NOMO-1 treated with dmso at 0.1 percent for 144 hours (cell line): ENCODE measurements around the gene HIKESHI.
"Not testable (repeated sequence)": the region's sequence is repeated elsewhere in the genome, so short reads cannot be mapped to it uniquely, and the experiment has no call there.

ENCODE experiments used
- DNase-seq: peaks from one replicate; lab custom pipeline; 2025; ENCODE audit not compliant: unreplicated experiment; lab: John Stamatoyannopoulos, UW

HIKESHI gene

DNA sequence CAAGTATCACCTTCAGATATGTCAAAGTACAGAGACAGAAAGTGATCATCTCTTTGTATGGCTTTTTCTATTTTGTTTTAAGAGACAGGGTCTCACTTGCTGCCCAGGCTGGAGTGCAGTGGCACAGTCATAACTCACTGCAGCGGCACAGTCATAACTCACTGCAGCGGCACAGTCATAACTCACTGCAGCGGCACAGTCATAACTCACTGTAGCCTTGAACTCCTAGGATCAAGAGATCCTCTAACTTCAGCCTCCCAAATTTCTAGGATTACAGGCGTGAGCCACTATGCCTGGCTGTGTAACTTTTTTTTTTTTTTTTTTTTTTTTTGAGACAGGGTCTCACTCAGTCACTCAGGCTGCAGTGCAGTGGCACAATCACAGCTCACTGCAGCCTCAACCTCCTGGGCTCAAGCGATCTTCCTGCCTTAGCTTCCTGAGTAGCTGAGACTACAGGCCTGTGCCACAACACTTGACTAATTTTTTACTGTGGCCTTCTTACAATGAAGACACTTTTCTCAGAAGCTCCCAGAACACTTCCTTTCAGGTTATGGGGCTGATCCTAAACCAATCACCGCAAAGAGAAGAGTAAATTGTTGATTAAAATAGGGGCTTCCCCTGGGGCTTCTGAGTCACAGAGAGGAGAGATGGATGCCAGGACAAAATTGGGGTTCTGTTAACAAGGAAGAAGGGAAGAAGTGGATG is 9.0 kb upstream of the HIKESHI start:
- no peak for DNase-seq

DNA sequence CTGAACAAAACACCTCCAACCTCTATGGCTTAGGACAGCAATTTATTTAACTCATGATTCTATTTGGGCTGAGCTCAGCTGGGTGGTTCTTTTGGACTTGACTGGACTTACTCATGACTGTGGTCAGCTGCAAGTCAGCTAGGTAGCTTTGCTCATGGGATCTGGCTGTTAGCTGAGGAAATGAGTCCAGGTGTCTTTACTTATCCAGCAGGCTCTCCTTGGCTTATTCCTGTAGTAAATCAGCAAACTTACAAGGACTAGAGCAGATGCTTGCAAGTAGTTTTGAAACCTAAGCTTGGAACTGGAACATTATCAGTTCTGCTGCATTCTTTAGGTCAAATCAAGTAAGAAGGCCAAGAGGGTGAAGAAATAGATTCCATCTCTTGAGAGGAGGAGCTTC is 8.0 kb upstream of the HIKESHI start:
- DNase-seq = no peak

DNA sequence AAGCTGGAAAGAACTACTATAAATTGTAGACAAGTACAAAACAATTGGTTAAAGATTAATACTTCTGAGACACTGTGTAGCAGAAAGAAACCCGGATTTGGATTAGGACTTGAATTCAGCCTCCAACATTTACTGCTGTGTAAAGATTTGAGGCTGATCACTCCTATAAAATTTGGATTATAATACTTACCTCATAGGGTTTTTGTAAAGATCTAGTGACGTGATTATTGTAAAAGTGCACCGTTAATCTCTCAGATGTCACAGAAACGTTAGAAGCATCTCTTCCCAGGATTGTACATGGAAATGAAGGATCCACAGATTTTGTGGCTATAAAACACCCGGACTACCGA is 323 bp upstream of the HIKESHI start:
- DNase-seq = no peak

DNA sequence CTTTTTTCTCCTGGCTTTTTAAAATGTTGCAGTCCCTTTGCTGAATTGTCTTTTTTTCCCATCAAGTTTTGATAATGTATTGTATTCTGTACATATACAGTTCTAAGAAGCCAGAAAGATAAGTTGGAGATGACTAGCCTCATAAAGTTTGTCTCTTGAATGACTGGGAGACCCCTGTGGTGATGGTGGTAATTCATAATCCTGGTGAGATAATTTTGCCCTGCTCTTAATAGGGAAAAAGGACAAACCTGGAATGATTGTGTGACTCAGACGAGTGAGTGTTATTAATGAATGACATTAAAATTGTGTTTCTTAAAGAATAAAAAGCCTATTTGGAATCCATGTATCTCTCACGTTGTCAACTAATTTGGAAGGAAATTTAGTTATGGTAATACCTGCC is 1.2 kb downstream of the HIKESHI start:
- DNase-seq = no peak

DNA sequence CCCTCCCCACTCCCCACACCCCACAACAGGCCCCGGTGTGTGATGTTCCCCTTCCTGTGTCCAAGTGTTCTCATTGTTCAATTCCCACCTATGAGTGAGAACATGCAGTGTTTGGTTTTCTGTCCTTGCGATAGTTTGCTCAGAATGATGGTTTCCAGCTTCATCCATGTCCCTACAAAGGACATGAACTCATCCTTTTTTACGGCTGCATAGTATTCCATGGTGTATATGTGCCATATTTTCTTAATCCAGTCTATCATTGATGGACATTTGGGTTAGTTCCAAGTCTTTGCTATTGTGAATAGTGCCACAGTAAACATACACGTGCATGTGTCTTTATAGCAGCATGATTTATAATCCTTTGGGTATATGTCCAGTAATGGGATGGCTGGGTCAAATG is 6.7 kb downstream of the HIKESHI start:
- DNase-seq = not testable (repeated sequence)

DNA sequence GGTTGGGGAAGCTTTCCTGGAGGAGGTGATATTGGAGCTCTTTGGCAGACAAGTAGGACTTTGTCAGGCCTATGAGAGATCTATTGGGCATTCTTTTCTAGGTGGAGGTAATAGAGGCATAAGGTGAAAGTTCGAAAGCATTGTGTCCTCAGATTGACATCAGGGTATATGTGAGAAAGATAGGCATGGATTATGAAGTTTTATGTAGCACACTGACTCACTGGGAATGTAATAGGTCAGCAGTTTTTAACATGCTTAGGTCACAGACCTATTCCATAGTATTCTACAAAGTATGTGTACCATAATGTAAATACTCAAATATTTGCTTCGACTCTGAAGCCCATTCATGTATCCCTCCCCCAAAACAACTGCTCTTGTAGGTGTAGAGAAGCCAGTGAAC is 11.8 kb downstream of the HIKESHI start:
- DNase-seq = no peak

DNA sequence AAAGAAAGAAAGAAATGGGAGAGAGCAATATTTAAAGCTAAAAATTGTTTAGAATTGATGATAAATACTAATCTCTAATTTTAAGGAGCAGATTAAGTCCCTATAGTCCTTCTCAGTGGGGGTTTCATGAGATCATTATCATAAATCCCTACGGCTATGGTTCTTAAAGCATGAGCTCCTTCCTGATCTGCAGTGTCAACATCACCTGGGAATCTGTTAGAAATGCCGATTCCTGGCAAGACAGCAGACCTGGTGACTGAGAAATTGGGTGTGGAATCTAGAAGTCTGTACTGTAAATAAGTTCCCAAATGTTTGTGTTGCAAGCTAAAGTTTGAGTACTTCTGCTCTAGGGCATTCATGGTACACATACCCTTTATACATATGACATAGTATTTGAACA is 12.6 kb downstream of the HIKESHI start:
- DNase-seq = no peak

DNA sequence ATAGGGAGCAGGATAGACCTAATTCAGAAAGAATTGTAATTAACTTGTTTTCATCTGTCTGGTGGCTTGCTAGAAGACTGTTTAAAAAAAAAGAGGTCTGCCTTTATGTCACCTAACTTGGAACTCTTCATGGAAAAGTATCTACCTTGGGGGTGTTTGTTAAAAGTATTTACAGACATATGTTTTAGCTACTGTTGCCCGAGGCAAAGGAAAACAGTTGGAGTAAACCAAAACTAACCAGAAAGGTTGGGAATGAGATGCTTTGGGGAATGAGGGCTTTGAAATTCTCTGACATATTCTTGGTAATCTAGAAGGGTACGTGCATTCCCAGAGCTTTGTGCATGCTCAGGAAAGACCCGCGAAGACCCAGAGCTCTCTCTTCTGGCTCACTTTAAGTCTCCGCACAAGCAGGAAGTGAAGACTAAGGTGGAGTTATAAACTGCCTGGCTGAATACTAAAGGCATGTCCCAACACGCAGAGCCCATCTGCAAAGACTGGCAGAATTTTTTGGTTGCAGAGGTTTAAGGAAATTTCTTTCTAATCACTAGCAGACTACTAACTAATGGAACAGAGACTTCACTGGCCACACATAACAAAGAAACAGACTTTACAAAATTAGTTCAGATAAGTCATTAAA is 33.2 kb downstream of the HIKESHI start:
- no peak for DNase-seq

DNA sequence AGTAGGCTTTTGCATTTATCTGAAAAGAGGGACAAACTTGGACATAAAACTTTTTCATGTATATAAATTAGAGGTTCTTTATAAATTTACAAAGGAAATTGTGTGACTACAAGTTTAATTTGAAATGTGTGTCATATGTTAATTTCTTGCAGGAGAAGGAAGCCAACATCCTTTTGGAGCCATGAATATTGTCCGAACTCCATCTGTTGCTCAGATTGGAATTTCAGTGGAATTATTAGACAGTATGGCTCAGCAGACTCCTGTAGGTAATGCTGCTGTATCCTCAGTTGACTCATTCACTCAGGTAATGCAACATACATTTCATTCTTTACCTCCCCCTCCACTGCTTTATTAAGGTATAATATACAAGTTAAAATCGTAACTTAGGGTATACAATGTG is 35.2 kb downstream of the HIKESHI start:
- DNase-seq = no peak

DNA sequence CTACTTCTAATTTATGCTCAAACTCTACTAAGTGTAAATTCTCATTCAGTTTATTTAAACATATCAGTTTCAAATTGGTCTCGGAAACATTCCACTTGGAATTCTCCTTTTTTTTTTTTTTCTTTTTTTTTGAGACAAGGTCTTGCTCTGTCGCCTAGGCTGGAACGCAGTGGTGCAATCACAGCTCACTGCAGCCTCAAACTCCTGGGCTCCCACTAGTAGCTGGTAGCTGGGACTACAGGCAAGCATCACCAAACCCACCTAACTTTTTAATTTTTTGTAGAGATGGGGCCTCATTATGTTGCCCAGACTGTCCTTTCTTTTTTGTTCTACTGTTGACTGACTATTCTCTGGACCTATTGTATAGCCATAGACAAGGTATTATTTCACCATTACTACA is 39.3 kb downstream of the HIKESHI start:
- no peak for DNase-seq

DNA sequence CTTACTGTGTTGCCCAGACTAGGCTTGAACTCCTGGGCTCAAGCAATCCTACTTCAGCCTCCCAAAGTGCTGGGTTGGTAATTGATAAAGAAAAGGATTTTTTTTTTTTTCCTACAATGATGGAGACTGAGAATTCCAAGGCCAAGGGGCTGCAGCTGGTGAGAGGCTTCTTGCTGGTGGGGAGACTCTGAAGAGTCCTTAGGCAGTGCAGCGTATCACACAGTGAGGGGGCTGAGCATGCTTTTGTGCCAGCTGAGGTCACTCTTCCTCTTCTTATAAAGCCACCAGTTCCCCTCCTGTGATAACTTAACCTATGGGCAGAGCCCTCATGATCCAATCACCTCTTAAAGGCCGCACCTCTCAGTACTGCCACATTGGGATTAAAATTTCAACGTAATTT is 44.5 kb downstream of the HIKESHI start:
- DNase-seq = no peak

DNA sequence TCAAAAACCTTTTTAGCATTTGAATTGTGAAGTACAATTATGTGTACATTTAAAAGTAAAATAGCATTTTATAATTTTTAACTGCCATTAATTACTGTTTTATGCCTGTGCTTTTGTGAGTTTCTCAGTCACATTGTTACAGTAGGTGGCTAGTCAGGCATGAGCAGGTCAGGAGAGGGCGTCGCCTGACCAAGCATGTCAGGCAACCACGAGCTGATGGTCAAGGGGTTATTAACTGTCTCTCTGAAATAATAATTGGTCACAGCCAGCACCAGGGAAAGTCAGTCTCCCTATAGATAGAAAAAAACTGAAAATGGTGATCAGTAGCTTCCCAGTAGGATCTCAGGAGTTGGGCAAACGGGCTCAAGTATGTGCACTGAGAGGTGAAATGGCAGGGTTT is 53.2 kb downstream of the HIKESHI start:
- DNase-seq = no peak

DNA sequence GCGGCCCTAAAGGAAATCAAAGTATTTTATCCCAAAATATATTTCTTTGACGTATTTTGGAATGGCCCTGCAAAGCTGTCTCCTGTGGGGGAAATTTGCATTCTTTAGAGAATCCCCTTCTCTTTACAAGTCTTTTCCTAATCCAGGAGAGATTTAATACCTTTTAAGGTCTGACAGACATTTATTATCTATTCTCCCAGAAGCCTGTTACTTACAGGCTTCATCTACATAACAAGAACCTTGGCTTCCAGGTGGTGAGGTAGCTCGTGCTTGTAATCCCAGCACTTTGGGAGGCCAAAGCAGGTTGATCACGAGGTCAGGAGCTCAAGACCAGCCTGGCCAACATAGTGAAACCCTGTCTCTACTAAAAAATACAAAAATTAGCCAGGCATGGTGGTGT is 55.4 kb downstream of the HIKESHI start:
- DNase-seq = not testable (repeated sequence)

DNA sequence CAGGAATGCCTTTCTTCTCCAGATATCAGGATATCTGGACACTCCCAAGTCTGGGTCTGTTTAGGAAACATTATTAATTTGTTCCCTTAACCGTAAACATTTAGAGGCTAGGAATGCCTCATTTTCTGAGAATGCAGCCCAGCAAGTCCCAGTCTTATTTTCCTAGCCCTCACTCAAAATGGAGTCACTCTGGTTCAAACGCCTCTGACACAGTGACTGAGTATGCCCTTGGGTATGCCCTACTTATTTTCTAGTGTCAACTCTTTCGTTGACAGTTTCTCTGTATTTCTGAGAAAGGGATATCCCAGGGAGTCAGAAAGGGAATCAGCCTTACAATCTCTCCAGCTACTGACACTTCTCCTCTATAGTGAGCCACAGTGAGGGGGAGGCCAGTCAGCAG is 56.7 kb downstream of the HIKESHI start:
- DNase-seq = no peak

DNA sequence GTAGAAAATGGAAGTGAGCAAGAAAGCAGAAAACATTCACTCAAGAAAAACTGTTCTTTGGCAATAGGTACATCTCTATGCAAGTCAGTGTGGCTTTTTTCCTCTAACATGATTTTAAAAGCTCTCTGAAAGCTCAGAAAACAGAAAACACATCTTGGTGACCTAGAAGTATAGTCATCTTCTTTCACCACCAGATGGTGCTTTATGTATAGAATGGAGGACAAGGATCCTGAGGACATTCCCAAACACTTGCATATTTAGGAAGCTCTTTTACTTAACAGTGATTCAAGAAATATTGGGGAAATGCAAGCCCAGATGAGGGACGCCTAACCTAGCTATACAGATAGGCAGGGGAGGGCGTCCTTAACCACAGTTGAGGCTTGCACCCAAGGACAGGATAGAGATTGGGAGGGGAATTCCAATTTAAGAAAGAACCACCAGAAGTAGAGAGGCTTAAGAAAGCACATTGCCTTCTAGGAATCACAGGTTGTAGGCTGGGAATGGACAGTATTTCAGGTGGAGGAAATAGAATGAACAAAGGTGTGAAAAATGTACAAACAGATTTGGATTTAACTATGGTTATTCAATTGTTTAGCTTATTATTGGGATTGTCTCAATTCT is 58.8 kb downstream of the HIKESHI start:
- DNase-seq = no peak

DNA sequence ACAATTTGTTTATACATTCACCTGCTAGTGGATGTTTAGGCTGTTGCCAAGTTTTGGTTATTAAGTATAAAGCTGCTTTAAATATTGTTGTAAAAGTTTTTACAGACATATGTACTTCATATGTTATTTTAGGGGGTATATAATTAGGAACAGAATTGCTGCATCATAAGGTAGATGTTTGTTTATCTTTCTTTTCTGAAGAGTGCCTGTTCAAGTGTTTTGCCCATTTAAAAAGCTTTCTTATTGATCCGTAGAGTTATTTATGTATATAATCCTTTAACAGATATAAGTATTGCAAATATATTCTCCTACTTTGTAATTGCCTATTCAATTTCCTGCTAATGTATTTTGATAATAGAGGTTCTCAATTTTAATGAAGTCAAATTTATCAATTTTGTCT is 61.4 kb downstream of the HIKESHI start:
- no peak for DNase-seq

DNA sequence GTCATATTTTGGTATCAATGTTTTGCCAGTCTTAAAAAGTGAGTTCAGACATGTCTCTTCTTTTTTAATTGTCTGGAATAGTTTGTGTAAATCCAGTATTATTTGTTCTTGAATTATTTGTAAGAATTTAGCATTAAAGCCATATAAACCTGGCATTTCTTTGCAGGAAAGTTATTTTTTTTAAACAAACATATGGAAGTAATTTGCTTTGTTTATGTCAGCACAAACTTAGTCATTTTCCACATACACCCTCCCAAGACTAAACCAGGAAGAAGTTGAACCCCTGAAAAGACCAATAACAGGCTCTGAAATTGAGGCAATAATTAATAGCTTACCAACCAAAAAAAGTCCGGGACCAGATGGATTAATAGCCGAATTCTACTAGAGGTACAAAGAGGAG is 63.5 kb downstream of the HIKESHI start:
- no peak for DNase-seq

DNA sequence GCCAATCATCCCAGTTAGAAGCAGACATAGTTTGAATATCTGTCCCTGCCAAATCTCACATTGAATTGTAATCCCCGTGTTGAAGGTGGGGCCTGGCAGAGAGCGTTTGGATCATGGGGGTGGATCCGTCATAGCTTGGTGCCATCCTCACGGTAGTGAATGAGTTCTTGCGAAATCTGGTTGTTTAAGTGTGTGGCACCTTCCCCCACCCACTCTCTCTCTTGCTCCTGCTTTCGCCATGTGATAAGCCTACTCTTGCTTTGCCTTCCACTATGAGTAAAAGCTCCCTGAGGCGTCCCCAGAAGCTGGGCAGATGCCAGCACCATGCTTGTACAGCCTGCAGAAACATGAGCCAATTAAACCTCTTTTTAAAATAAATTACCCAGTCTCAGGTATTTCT is 67.6 kb downstream of the HIKESHI start:
- no peak for DNase-seq

DNA sequence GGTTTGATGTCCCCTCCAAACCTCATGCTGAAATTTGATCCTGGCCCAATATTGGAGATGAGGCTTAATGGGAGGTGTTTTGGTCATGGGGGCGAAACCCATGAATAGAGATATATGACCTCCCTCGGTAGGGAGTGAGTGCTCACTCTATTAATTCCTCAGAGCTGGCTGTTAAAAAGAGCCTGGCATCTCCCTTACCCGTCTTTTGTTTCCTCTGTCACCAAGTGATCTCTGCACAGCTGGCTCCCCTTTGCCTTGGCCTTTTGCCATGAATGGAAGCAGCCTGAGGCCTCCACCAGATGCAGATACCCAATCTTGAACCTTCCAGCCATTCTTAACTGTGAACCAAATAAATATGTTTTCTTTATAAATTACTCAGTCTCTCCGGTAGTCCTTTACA is 68.1 kb downstream of the HIKESHI start:
- no peak for DNase-seq

DNA sequence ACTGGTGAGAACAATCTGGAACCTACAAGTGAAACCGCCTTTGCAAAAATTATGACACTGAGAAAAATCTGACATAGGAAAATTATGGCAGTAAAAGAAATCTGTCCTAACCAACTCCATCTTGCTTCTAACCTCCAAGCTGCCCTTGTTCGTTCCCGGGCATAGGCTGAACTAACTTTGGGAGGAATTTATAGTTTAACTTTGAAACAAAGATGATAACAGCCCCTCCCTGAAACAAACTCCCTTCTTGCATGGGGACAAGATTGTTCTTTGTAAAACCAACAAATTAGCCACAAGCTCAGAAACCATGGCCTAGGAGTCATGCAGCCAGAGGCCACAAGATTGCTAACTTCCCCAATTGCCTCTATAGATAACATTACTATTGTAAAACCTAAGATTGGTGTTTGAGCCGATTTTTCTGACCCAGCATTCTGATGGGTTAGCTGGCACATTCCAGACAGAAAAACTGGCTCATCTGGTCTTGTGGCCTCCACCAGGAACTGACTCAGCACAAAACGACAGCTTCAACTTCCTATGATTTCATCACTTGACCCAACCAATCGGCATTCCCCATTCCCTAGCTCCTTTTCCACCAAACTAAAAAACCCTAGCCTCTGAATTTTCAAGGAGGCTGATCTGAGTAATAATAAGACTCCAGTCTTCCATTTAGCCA is 69.0 kb downstream of the HIKESHI start:
- no peak for DNase-seq

DNA sequence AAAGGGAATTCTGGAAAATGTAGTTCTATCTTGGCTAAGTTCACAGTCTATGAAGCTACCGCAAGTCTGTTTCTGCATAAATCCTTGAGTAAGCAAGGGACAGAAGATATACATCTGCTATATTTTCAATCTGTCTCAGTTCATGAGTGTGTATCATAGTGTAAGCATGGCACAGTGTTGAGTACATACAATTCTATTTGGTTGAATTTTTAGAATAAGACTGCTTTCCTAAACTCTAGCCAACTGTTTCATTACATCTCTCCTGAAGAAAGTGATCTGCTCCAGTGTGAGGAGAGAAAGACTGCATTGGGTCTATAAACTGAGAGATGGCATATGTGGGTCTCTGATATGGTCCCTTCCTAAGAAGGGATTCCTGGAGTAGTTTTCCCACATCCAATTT is 70.0 kb downstream of the HIKESHI start:
- no peak for DNase-seq

DNA sequence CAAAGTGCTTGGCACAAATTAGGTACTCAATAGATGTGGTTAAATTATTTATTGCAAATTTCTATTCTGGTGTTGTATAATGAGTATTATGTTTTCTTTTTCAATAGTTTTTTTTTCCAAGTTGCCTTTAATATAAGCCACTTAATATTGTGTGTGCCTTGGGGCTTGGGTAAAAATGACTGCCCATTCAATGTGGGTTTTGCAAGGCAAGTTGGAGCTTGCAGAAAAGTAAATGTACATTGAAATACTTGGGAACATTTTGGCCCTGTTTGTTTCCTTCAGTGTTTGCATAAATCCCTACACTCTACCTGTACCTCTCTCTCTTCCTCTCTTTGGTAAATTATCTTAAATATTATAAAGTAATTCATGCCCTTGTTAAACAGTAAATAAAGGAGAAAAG is 70.5 kb downstream of the HIKESHI start:
- no peak for DNase-seq
